GM21723 (cell line): Measurements from ENCODE around the gene FNDC3B.

ENCODE experiments used
- ATAC-seq: cut with Tn5 transposase; IDR thresholded peaks from one replicate; pipeline ENCODE4 v1.9.1; 2021; ENCODE audit warnings: mild to moderate bottlenecking, moderate library complexity; ENCODE audit not compliant: unreplicated experiment

Gene FNDC3B

GRCh38 chr3:172300187-172300586 lies 260.8 kb downstream of the FNDC3B start:
- no peak for ATAC-seq

GRCh38 chr3:172300862-172301261 lies 261.5 kb downstream of the FNDC3B start:
- no peak for ATAC-seq

GRCh38 chr3:172302203-172302602 lies 262.8 kb downstream of the FNDC3B start:
- no peak for ATAC-seq

- ATAC-seq: no peak
These were observed 263.8 kb downstream of the FNDC3B start for GRCh38 chr3:172303181-172303580.

- ATAC-seq: no peak
These were observed 264.7 kb downstream of the FNDC3B start for GRCh38 chr3:172303941-172304558.

- ATAC-seq: no peak
These were observed 266.2 kb downstream of the FNDC3B start for GRCh38 chr3:172305552-172305951.

GRCh38 chr3:172305974-172306373 lies 266.6 kb downstream of the FNDC3B start:
- ATAC-seq: no peak

GRCh38 chr3:172307141-172307560 lies 267.8 kb downstream of the FNDC3B start:
- ATAC-seq: no peak

- no peak for ATAC-seq
These were observed 269.7 kb downstream of the FNDC3B start for GRCh38 chr3:172309059-172309458.

- no peak for ATAC-seq
These were observed 270.5 kb downstream of the FNDC3B start for GRCh38 chr3:172309741-172310427.

GRCh38 chr3:172310428-172310760 lies 271.0 kb downstream of the FNDC3B start:
- no peak for ATAC-seq

- ATAC-seq: no peak
These were observed 271.8 kb downstream of the FNDC3B start for GRCh38 chr3:172311217-172311616.

- no peak for ATAC-seq
These were observed 272.6 kb downstream of the FNDC3B start for GRCh38 chr3:172312001-172312400.

- ATAC-seq: no peak
These were observed 273.3 kb downstream of the FNDC3B start for GRCh38 chr3:172312711-172313110.

GRCh38 chr3:172313671-172314070 lies 274.3 kb downstream of the FNDC3B start:
- ATAC-seq: no peak

GRCh38 chr3:172314591-172315160 lies 275.3 kb downstream of the FNDC3B start:
- ATAC-seq: no peak

GRCh38 chr3:172315401-172316091 lies 276.2 kb downstream of the FNDC3B start:
- ATAC-seq: no peak

- ATAC-seq: no peak
These were observed 277.4 kb downstream of the FNDC3B start for GRCh38 chr3:172316758-172317157.

- ATAC-seq: no peak
These were observed 278.1 kb downstream of the FNDC3B start for GRCh38 chr3:172317481-172317880.

- peak; percentile 69 for ATAC-seq
These were observed 278.6 kb downstream of the FNDC3B start for GRCh38 chr3:172317984-172318383.

- ATAC-seq: no peak
These were observed 280.2 kb downstream of the FNDC3B start for GRCh38 chr3:172319595-172319994.

GRCh38 chr3:172320468-172320867 lies 281.1 kb downstream of the FNDC3B start:
- ATAC-seq: no peak
